Activated CD8-positive, alpha-beta memory T cell treated with anti-CD3 and anti-CD28 coated beads, Interleukin-2, amount 10 ng/mL, durations not matched to agents 7 days and 5 days (primary cell): ENCODE data around the gene FAM47C. TPM values are rescaled to one million over a fixed set of nuclear protein-coding genes. Genes with fewer than 3 reads are reported as not detected.
"Not testable (repeated sequence)": the region's sequence is repeated elsewhere in the genome, so short reads cannot be mapped to it uniquely, and the experiment has no call there.

Source experiments
- ATAC-seq: fragments of 150-1000 bp; cut with Tn5 transposase; one replicate; pipeline ENCODE4 v1.10.0; 2021; ENCODE audit warnings: moderate library complexity
- CTCF ChIA-PET: fragments of 350-600 bp; sonication (Branson Sonifier 250); formaldehyde crosslinking; loops from one replicate; lab custom pipeline; 2021; ENCODE audit warnings: antibody characterized with exemption; lab: Charles Lee
- DNase-seq: peaks from one replicate; pipeline ENCODE4 v3.0.0-alpha.2; 2020
- H3K27ac Mint-ChIP-seq: one replicate; pipeline ENCODE4 v1.8.0; 2021; ENCODE audit warnings: mild to moderate bottlenecking, mixed read lengths
- H3K27me3 Mint-ChIP-seq: one replicate; pipeline ENCODE4 v1.8.0; 2021; ENCODE audit warnings: mixed read lengths
- H3K36me3 Mint-ChIP-seq: one replicate; pipeline ENCODE4 v1.8.0; 2021; ENCODE audit warnings: mild to moderate bottlenecking, mixed read lengths
- H3K4me1 Mint-ChIP-seq: one replicate; pipeline ENCODE4 v1.8.0; 2021; ENCODE audit warnings: mixed read lengths
- H3K4me3 Mint-ChIP-seq: one replicate; pipeline ENCODE4 v1.8.0; 2021; ENCODE audit warnings: mild to moderate bottlenecking, moderate library complexity, mixed read lengths
- H3K9me3 Mint-ChIP-seq: one replicate; pipeline ENCODE4 v1.8.0; 2022; ENCODE audit warnings: low read depth, mixed read lengths
- total RNA-seq, 2 experiments: library from RNA; stranded (reverse); gene quantifications; one replicate each; pipeline ENCODE4 v1.2.3, GENCODE V29; 2021

Gene FAM47C
- total RNA-seq, 2 experiments from 2014 or later, result not detected

GRCh38 chrX:37036674-37037220 lies 28.6 kb downstream of the FAM47C start:
- CTCF ChIA-PET, H3K27ac Mint-ChIP-seq, H3K4me1 Mint-ChIP-seq, H3K9me3 Mint-ChIP-seq, ATAC-seq, H3K4me3 Mint-ChIP-seq, H3K27me3 Mint-ChIP-seq, DNase-seq, H3K36me3 Mint-ChIP-seq: not testable (repeated sequence)

- DNase-seq, H3K9me3 Mint-ChIP-seq, H3K27ac Mint-ChIP-seq, H3K4me1 Mint-ChIP-seq, ATAC-seq, H3K27me3 Mint-ChIP-seq, H3K4me3 Mint-ChIP-seq, H3K36me3 Mint-ChIP-seq, CTCF ChIA-PET: not testable (repeated sequence)
Measured at GRCh38 chrX:37038814-37039213, 30.6 kb downstream of the FAM47C start.

GRCh38 chrX:37042956-37043885 lies 35.1 kb downstream of the FAM47C start:
- H3K9me3 Mint-ChIP-seq, DNase-seq, H3K27me3 Mint-ChIP-seq, ATAC-seq, H3K4me1 Mint-ChIP-seq, H3K27ac Mint-ChIP-seq, CTCF ChIA-PET, H3K4me3 Mint-ChIP-seq, H3K36me3 Mint-ChIP-seq: not testable (repeated sequence)

- Mint-ChIP-seq H3K27ac (no peak overlapping the region), H3K27me3 (no peaks in the 10 kb centered on the region), H3K9me3 (no peaks in the 10 kb centered on the region), H3K4me1 (no peaks in the 10 kb centered on the region), H3K4me3 (no peak overlapping the region), H3K36me3 (no peaks in the 10 kb centered on the region)
- DNase-seq (no peak), ATAC-seq (no peak)
- CTCF ChIA-PET, result no interaction called here
Measured at GRCh38 chrX:37047776-37048175, 39.6 kb downstream of the FAM47C start.

- DNase-seq, H3K36me3 Mint-ChIP-seq, H3K4me1 Mint-ChIP-seq, H3K27me3 Mint-ChIP-seq, H3K4me3 Mint-ChIP-seq, H3K9me3 Mint-ChIP-seq, CTCF ChIA-PET, ATAC-seq, H3K27ac Mint-ChIP-seq: not testable (repeated sequence)
Measured at GRCh38 chrX:37057572-37057971, 49.4 kb downstream of the FAM47C start.

- DNase-seq, result no peak
- no peaks in the 10 kb centered on the region for H3K36me3 Mint-ChIP-seq
Measured at GRCh38 chrX:37060999-37061398, 52.8 kb downstream of the FAM47C start.

More at GRCh38 chrX:37060999-37061398, 52.8 kb downstream of the FAM47C start:
- H3K4me1 Mint-ChIP-seq, result no peaks in the 10 kb centered on the region
- no peak overlapping the region for H3K4me3 Mint-ChIP-seq
- CTCF ChIA-PET, result no interaction called here
- no peaks in the 10 kb centered on the region for H3K27me3 Mint-ChIP-seq
- no peak overlapping the region for H3K27ac Mint-ChIP-seq
- H3K9me3 Mint-ChIP-seq, result no peaks in the 10 kb centered on the region
- no peak for ATAC-seq
